22Rv1 (cell line): ENCODE results near the gene ADAM21.
"Not testable (repeated sequence)": the region's sequence is repeated elsewhere in the genome, so short reads cannot be mapped to it uniquely, and the experiment has no call there.

Experiments used
- H3K27ac ChIP-seq: fragments of 450-650 bp; 2 replicates; pipeline ENCODE4 v1.5.1; 2017
- CTCF ChIP-seq: fragments of 450-650 bp; IDR thresholded peaks from 2 replicates; pipeline ENCODE4 v1.5.1; 2017; ENCODE audit warnings: mild to moderate bottlenecking
- ZFX ChIP-seq: fragments of 450-650 bp; IDR thresholded peaks from 2 replicates; pipeline ENCODE4 v1.6.1; 2017; ENCODE audit warnings: antibody characterized with exemption, borderline replicate concordance

ADAM21 gene

GRCh38 chr14:70472253-70473159 lies 20.5 kb downstream of the ADAM21 start:
- TF ChIP-seq ZFX (no peak), CTCF (no peak)
- H3K27ac ChIP-seq: no peak overlapping the region

- H3K27ac ChIP-seq: no peak overlapping the region
- TF ChIP-seq CTCF (no peak), ZFX (no peak)
Measured at GRCh38 chr14:70473825-70474224, 21.9 kb downstream of the ADAM21 start.

GRCh38 chr14:70475459-70475858 lies 23.5 kb downstream of the ADAM21 start:
- H3K27ac ChIP-seq: peak overlapping the region; percentile 65

- H3K27ac ChIP-seq: not testable (repeated sequence)
Measured at GRCh38 chr14:70477356-70478105, 25.6 kb downstream of the ADAM21 start.

- H3K27ac ChIP-seq: no peak overlapping the region
- TF ChIP-seq CTCF (no peak), ZFX (no peak)
Measured at GRCh38 chr14:70489579-70490200, 37.7 kb downstream of the ADAM21 start.

GRCh38 chr14:70498191-70498590 lies 46.2 kb downstream of the ADAM21 start:
- no peak overlapping the region for H3K27ac ChIP-seq
- no peak for TF ChIP-seq CTCF
- no peak for TF ChIP-seq ZFX
